ENCODE measurements around the gene B9D1. TPM values are rescaled to one million over a fixed set of nuclear protein-coding genes. Genes with fewer than 3 reads are reported as not detected.

The B9D1 gene
- total RNA-seq, 2 donors from 2014 or later, result 10.4 to 53.4 TPM

GRCh38 chr17:19399750-19400450, 37.4 kb upstream of the B9D1 start:
- H3K4me1 ChIP-seq, result peaks cover 15% of the 10 kb centered on the region
- H3K9me3 ChIP-seq, result no peaks in the 10 kb centered on the region
- no peak for ATAC-seq
- no peak overlapping the region for H3K4me3 ChIP-seq
- TF ChIP-seq CTCF (IDR thresholded peaks at IDR 0.05), result no peak
- TF ChIP-seq POLR2A (IDR thresholded peaks at IDR 0.05), result no peak
- no peaks in the 10 kb centered on the region for H3K36me3 ChIP-seq (replicated peaks in 1 of 2; ENCODE audit: insufficient read depth in 1 of 2, low read depth in 2 of 2)
- H3K27ac ChIP-seq, result no peak overlapping the region
- no peaks in the 10 kb centered on the region for H3K27me3 ChIP-seq
- DNase-seq, result no peak
- 74 to 84% methylated on average over 3 of the region's 3 CpGs for WGBS, 2 donors
- intact Hi-C loops (cut with DNase I), result no loop called here

GRCh38 chr17:19398301-19399181, 36.0 kb upstream of the B9D1 start:
- H3K27ac ChIP-seq, result peak overlapping the region in 3 of 4 donors; percentile 40 to 77 (median 59)
- no peaks in the 10 kb centered on the region for H3K9me3 ChIP-seq
- no peaks in the 10 kb centered on the region for H3K36me3 ChIP-seq (replicated peaks in 1 of 2; ENCODE audit: insufficient read depth in 1 of 2, low read depth in 2 of 2)
- 55 to 56% methylated on average over 2 of the region's 2 CpGs for WGBS, 2 donors
- ATAC-seq, result peak; percentile 49
- peak in 3 of 4 donors; percentile 22 to 60 (median 49) for DNase-seq
- no peaks in the 10 kb centered on the region for H3K27me3 ChIP-seq
- H3K4me3 ChIP-seq, result no peak overlapping the region
- TF ChIP-seq POLR2A (IDR thresholded peaks at IDR 0.05) (no peak), CTCF (IDR thresholded peaks at IDR 0.05) (no peak)
- intact Hi-C loops (cut with DNase I), result no loop called here
- peaks cover 15% of the 10 kb centered on the region for H3K4me1 ChIP-seq

GRCh38 chr17:19397556-19398041, 35.1 kb upstream of the B9D1 start:
- H3K4me1 ChIP-seq, result peaks cover 15% of the 10 kb centered on the region
- peak overlapping the region in 3 of 4 donors; percentile 40 to 77 (median 59) for H3K27ac ChIP-seq
- WGBS, 2 donors, result 50 to 60% methylated on average over 4 to 6 of the region's 6 CpGs
- no peaks in the 10 kb centered on the region for H3K9me3 ChIP-seq
- DNase-seq, result peak in 3 of 4 donors; percentile 26 to 45 (median 36)
- no peaks in the 10 kb centered on the region for H3K27me3 ChIP-seq
- peak; percentile 61 for ATAC-seq
- no peak for TF ChIP-seq POLR2A (IDR thresholded peaks at IDR 0.05)
- peak in 1 of 7 experiments; percentile 17 for TF ChIP-seq CTCF (IDR thresholded peaks at IDR 0.05)
- H3K4me3 ChIP-seq, result no peak overlapping the region
- intact Hi-C loops (cut with DNase I), result no loop called here
- no peaks in the 10 kb centered on the region for H3K36me3 ChIP-seq (replicated peaks in 1 of 2; ENCODE audit: insufficient read depth in 1 of 2, low read depth in 2 of 2)

- DNase-seq, result no peak
- intact Hi-C loops (cut with DNase I), result no loop called here
- H3K4me1 ChIP-seq, result no peaks in the 10 kb centered on the region
- no peak for ATAC-seq
- H3K36me3 ChIP-seq (replicated peaks in 1 of 2; ENCODE audit: insufficient read depth in 1 of 2, low read depth in 2 of 2), result no peaks in the 10 kb centered on the region
- no peaks in the 10 kb centered on the region for H3K27me3 ChIP-seq
- H3K9me3 ChIP-seq, result no peaks in the 10 kb centered on the region
- WGBS, 2 donors, result 57 to 68% methylated on average over 5 to 7 of the region's 7 CpGs
- TF ChIP-seq CTCF (IDR thresholded peaks at IDR 0.05), result no peak
- no peak for TF ChIP-seq POLR2A (IDR thresholded peaks at IDR 0.05)
- no peak overlapping the region for H3K27ac ChIP-seq
- no peak overlapping the region for H3K4me3 ChIP-seq
Observed at GRCh38 chr17:19392303-19392702, 29.8 kb upstream of the B9D1 start.
